Neural progenitor cell (in vitro differentiated cells): ENCODE measurements around the gene WWC1. TPM values are rescaled to one million over a fixed set of nuclear protein-coding genes. Genes with fewer than 3 reads are reported as not detected.

ENCODE experiments used
- DNase-seq: peaks from one replicate; pipeline ENCODE4 v3.0.0-alpha.2; 2016; ENCODE audit warnings: low spot score
- H2AFZ ChIP-seq: fragments of 200-600 bp; sonication (generic); replicated peaks from 2 replicates; pipeline ENCODE4 v1.6.1; 2016; ENCODE audit warnings: antibody characterized with exemption
- H3F3A ChIP-seq: fragments of 200-600 bp; sonication (generic); 2 replicates; pipeline ENCODE4 v1.6.1; 2016; ENCODE audit warnings: antibody characterized with exemption, low read depth
- H3K27ac ChIP-seq: fragments of 200-600 bp; sonication (generic); 2 replicates; pipeline ENCODE4 v1.5.1; 2016; ENCODE audit warnings: mild to moderate bottlenecking
- H3K27me3 ChIP-seq: fragments of 200-600 bp; sonication (generic); 2 replicates; pipeline ENCODE4 v1.6.1; 2016; ENCODE audit warnings: mild to moderate bottlenecking, moderate library complexity
- H3K36me3 ChIP-seq: fragments of 200-600 bp; sonication (generic); 2 replicates; pipeline ENCODE4 v1.5.1; 2016
- H3K4me1 ChIP-seq: fragments of 200-600 bp; sonication (generic); 2 replicates; pipeline ENCODE4 v1.6.1; 2016; ENCODE audit warnings: mixed run types
- H3K4me2 ChIP-seq: fragments of 200-600 bp; sonication (generic); 2 replicates; pipeline ENCODE4 v1.6.1; 2016
- H3K4me3 ChIP-seq: fragments of 200-600 bp; sonication (generic); 2 replicates; pipeline ENCODE4 v1.5.1; 2016
- H3K79me2 ChIP-seq: fragments of 200-600 bp; sonication (generic); 2 replicates; pipeline ENCODE4 v1.6.1; 2016; ENCODE audit warnings: low read depth
- H3K9ac ChIP-seq: fragments of 200-600 bp; sonication (generic); 2 replicates; pipeline ENCODE4 v1.6.1; 2016
- H3K9me3 ChIP-seq: fragments of 200-600 bp; sonication (generic); 2 replicates; pipeline ENCODE4 v1.5.1; 2016; ENCODE audit warnings: low read depth
- H4K20me1 ChIP-seq: fragments of 200-600 bp; sonication (generic); 2 replicates; pipeline ENCODE4 v1.6.1; 2016; ENCODE audit warnings: low read depth
- H3K27ac Mint-ChIP-seq: 3 replicates; pipeline ENCODE4 v1.8.0; 2021; ENCODE audit warnings: mixed read lengths
- H3K27me3 Mint-ChIP-seq: 2 replicates; pipeline ENCODE4 v1.8.0; 2022; ENCODE audit warnings: low read depth, mild to moderate bottlenecking, inconsistent platforms, moderate library complexity, mixed read lengths; ENCODE audit not compliant: insufficient read depth
- H3K36me3 Mint-ChIP-seq: 3 replicates; pipeline ENCODE4 v1.8.0; 2021; ENCODE audit warnings: mixed read lengths
- H3K4me1 Mint-ChIP-seq: 3 replicates; pipeline ENCODE4 v1.8.0; 2021; ENCODE audit warnings: mixed read lengths
- H3K4me3 Mint-ChIP-seq: 3 replicates; pipeline ENCODE4 v1.8.0; 2021; ENCODE audit warnings: mild to moderate bottlenecking, moderate library complexity, mixed read lengths
- H3K9me3 Mint-ChIP-seq: 3 replicates; pipeline ENCODE4 v1.8.0; 2020; ENCODE audit warnings: mixed read lengths
- EZH2 ChIP-seq: fragments of 200-600 bp; sonication (generic); IDR thresholded peaks from 2 replicates; pipeline ENCODE4 v1.6.1; 2017; ENCODE audit warnings: antibody characterized with exemption, mild to moderate bottlenecking, moderate library complexity
- EZH2phosphoT487 ChIP-seq: fragments of 200-600 bp; sonication (generic); IDR thresholded peaks from 2 replicates; pipeline ENCODE4 v1.6.1; 2017; ENCODE audit warnings: antibody characterized with exemption
- total RNA-seq: library from RNA; depleted of rRNA; stranded (reverse); fragments of >200 nt; gene quantifications from 2 replicates; pipeline ENCODE4 v1.2.3, GENCODE V29; 2015; ENCODE audit warnings: low replicate concordance
- TF ChIP-seq, protein P1 (sequence below): fragments of 200-600 bp; sonication (generic); IDR thresholded peaks from 2 replicates; pipeline ENCODE4 v1.5.1; 2017; ENCODE audit warnings: antibody characterized with exemption, mild to moderate bottlenecking

Gene WWC1
- total RNA-seq, 1 donor from 2014 or later = 6.7 TPM

DNA sequence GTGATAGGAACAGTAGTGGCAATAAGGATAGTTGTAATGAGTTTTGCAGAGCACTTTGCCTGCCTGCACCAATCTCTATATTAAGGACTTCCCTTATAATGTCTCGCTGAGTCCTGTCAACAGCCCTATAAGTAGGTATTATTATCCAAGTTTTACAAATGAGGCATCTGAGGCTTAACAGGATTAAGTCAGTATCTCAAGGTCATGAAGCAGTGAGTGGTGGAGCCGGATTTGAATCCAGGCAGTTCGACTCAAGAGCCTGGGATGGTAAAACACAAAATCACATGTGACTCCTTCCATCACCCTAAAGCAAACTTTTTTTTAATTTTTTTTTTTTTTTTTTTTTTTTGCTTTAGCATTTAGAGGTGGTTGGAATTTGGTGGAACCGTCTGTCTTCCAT is 135.8 kb downstream of the WWC1 start:
- Histone ChIP-seq H3K27me3 (no peaks in the 10 kb centered on the region), H3F3A (no peaks in the 10 kb centered on the region), H2AFZ (no peak overlapping the region), H3K36me3 (no peaks in the 10 kb centered on the region), H3K4me3 (no peak overlapping the region), H4K20me1 (no peaks in the 10 kb centered on the region), H3K27ac (no peak overlapping the region), H3K9ac (no peak overlapping the region), H3K79me2 (no peaks in the 10 kb centered on the region), H3K4me2 (no peak overlapping the region), H3K4me1 (no peaks in the 10 kb centered on the region), H3K9me3 (no peaks in the 10 kb centered on the region)
- H3K4me1 Mint-ChIP-seq = peaks cover 10% of the 10 kb centered on the region
- no peak overlapping the region for H3K4me3 Mint-ChIP-seq
- H3K36me3 Mint-ChIP-seq = peaks cover 6% of the 10 kb centered on the region
- TF ChIP-seq, protein P1, sequence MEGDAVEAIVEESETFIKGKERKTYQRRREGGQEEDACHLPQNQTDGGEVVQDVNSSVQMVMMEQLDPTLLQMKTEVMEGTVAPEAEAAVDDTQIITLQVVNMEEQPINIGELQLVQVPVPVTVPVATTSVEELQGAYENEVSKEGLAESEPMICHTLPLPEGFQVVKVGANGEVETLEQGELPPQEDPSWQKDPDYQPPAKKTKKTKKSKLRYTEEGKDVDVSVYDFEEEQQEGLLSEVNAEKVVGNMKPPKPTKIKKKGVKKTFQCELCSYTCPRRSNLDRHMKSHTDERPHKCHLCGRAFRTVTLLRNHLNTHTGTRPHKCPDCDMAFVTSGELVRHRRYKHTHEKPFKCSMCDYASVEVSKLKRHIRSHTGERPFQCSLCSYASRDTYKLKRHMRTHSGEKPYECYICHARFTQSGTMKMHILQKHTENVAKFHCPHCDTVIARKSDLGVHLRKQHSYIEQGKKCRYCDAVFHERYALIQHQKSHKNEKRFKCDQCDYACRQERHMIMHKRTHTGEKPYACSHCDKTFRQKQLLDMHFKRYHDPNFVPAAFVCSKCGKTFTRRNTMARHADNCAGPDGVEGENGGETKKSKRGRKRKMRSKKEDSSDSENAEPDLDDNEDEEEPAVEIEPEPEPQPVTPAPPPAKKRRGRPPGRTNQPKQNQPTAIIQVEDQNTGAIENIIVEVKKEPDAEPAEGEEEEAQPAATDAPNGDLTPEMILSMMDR = no peak
- no peak for TF ChIP-seq EZH2
- TF ChIP-seq EZH2phosphoT487 = no peak
- H3K27ac Mint-ChIP-seq = peak overlapping the region; percentile 89
- peaks cover 9% of the 10 kb centered on the region for H3K27me3 Mint-ChIP-seq
- no peaks in the 10 kb centered on the region for H3K9me3 Mint-ChIP-seq
- DNase-seq = no peak

DNA sequence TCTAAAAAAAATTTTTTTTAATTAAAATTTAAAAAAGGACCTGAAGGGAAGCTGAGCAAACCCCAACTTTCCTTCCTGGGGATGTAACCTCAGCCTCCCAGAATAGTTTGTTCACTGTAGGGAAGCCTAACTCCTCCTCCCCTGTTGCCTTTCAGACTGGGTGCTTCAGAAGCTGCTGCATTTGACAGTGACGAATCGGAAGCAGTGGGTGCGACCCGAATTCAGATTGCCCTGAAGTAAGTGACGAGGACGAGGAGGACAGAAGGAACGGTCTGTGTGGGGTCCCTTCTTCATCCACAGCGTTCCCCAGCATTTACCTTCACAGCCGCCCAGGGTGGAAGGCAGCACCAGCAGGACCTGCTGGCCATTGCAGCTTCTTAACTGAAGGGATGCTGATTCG is 137.1 kb downstream of the WWC1 start:
- Histone ChIP-seq H4K20me1 (no peaks in the 10 kb centered on the region), H3K27me3 (no peaks in the 10 kb centered on the region), H3K27ac (no peak overlapping the region), H3K79me2 (no peaks in the 10 kb centered on the region), H3K9ac (no peak overlapping the region), H3K4me2 (no peak overlapping the region), H3F3A (no peaks in the 10 kb centered on the region), H2AFZ (no peak overlapping the region), H3K4me3 (no peak overlapping the region), H3K36me3 (no peaks in the 10 kb centered on the region), H3K9me3 (no peaks in the 10 kb centered on the region), H3K4me1 (no peaks in the 10 kb centered on the region)
- Mint-ChIP-seq H3K36me3 (peaks cover 6% of the 10 kb centered on the region), H3K9me3 (no peaks in the 10 kb centered on the region), H3K27ac (no peak overlapping the region), H3K27me3 (peaks cover 10% of the 10 kb centered on the region), H3K4me3 (no peak overlapping the region), H3K4me1 (peaks cover 13% of the 10 kb centered on the region)
- TF ChIP-seq EZH2 = no peak
- no peak for TF ChIP-seq EZH2phosphoT487
- TF ChIP-seq, protein P1 = no peak
- no peak for DNase-seq

DNA sequence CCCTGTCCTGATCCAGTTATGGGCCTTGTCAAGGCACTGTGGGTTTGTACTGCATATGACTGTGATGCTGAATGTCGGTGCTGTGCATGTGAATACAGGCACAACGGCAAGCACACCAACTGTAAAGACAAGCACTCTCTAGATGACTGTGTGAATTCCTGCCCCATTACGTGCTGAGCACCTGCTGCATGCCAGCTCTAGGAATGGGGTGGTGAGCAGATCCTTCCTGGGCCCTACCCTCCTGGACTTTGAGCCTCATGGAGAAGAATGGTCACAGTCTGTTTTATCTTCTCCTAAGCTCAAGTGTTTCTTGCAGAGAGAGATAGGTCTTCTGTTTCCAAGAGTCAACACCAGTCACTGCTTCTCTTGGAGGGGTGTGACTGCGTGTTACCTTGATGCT is 138.9 kb downstream of the WWC1 start:
- Mint-ChIP-seq H3K27me3 (peaks cover 15% of the 10 kb centered on the region), H3K27ac (no peak overlapping the region), H3K9me3 (no peaks in the 10 kb centered on the region), H3K4me3 (no peak overlapping the region), H3K4me1 (peaks cover 30% of the 10 kb centered on the region), H3K36me3 (peaks cover 4% of the 10 kb centered on the region)
- DNase-seq = no peak
- H3K27ac ChIP-seq = no peak overlapping the region
- H3K4me2 ChIP-seq = no peak overlapping the region
- H3K4me3 ChIP-seq = no peak overlapping the region
- no peaks in the 10 kb centered on the region for H3F3A ChIP-seq
- H2AFZ ChIP-seq = no peak overlapping the region
- H3K4me1 ChIP-seq = no peaks in the 10 kb centered on the region
- H4K20me1 ChIP-seq = no peaks in the 10 kb centered on the region
- H3K79me2 ChIP-seq = no peaks in the 10 kb centered on the region
- no peak overlapping the region for H3K9ac ChIP-seq
- TF ChIP-seq EZH2phosphoT487 (no peak), EZH2 (no peak)
- TF ChIP-seq, protein P1 = no peak
- no peaks in the 10 kb centered on the region for H3K36me3 ChIP-seq
- H3K9me3 ChIP-seq = no peaks in the 10 kb centered on the region
- H3K27me3 ChIP-seq = no peaks in the 10 kb centered on the region
